H1 (cell line): ENCODE measurements around the gene UGT1A10. TPM values are rescaled to one million over a fixed set of nuclear protein-coding genes. Genes with fewer than 3 reads are reported as not detected.

Experiments used
- CTCF ChIA-PET: fragments of 300-600 bp; sonication (Branson Sonifier 250); formaldehyde crosslinking; loops from one replicate; lab custom pipeline; 2021; ENCODE audit not compliant: partially characterized antibody; lab: Charles Lee
- POLR2A ChIA-PET: fragments of 300-600 bp; sonication (Branson Sonifier 250); formaldehyde crosslinking; loops from one replicate; lab custom pipeline; 2021; ENCODE audit warnings: inconsistent platforms; ENCODE audit not compliant: partially characterized antibody; lab: Charles Lee
- DNase-seq, 2 experiments: peaks; one replicate each; pipeline versions ENCODE4 v3.0.0 to v3.0.0-alpha.2; 2010 to 2022; ENCODE audit warnings: low spot score in 2 of 2, low read depth in 1 of 2, mixed read lengths in 1 of 2
- FAIRE-seq: peaks from 2 replicates; lab custom pipeline; 2011; peaks lifted over from hg19 to GRCh38; lab: Jason Lieb, UNC
- H2AFZ ChIP-seq: 2 replicates; pipeline ENCODE4 v1.8.1; 2012; ENCODE audit warnings: low read length, inconsistent platforms
- H2AK5ac ChIP-seq: 2 replicates; pipeline ENCODE4 v1.6.1; 2013; ENCODE audit warnings: low read depth, low read length
- H2BK120ac ChIP-seq: replicated peaks from 2 replicates; pipeline ENCODE3; 2013; ENCODE audit warnings: low read depth, low read length, inconsistent platforms
- H2BK12ac ChIP-seq: 2 replicates; pipeline ENCODE4 v1.6.1; 2013; ENCODE audit warnings: low read depth, low read length
- H2BK15ac ChIP-seq: 2 replicates; pipeline ENCODE4 v1.6.1; 2013; ENCODE audit warnings: low read length
- H2BK20ac ChIP-seq: 2 replicates; pipeline ENCODE4 v1.6.1; 2013; ENCODE audit warnings: low read length
- H2BK5ac ChIP-seq: 2 replicates; pipeline ENCODE4 v1.6.1; 2013; ENCODE audit warnings: low read depth, low read length
- H3K14ac ChIP-seq: 2 replicates; pipeline ENCODE4 v1.6.1; 2013; ENCODE audit warnings: inconsistent platforms; ENCODE audit not compliant: insufficient read length
- H3K18ac ChIP-seq: 2 replicates; pipeline ENCODE4 v1.6.1; 2013; ENCODE audit warnings: low read length; ENCODE audit errors: extremely low read depth
- H3K23ac ChIP-seq: 2 replicates; pipeline ENCODE4 v1.6.1; 2013; ENCODE audit warnings: inconsistent platforms; ENCODE audit not compliant: insufficient read length
- H3K23me2 ChIP-seq: 2 replicates; pipeline ENCODE4 v1.6.1; 2013; ENCODE audit warnings: low read depth, low read length
- H3K27ac ChIP-seq: 2 replicates; pipeline ENCODE4 v1.6.1; 2011; ENCODE audit warnings: low read depth, low read length, inconsistent platforms
- H3K27me3 ChIP-seq, 4 experiments: replicated peaks in 1 of 4; 1 replicate in 1 of 4; 2 replicates in 3 of 4; pipeline versions ENCODE4 v1.6.1 to v1.8.1; 2011 to 2013; ENCODE audit warnings: low read length in 3 of 4, mild to moderate bottlenecking in 3 of 4, inconsistent platforms in 2 of 4, mixed read lengths in 2 of 4, moderate library complexity in 1 of 4; ENCODE audit not compliant: control insufficient read depth in 3 of 4, insufficient read depth in 3 of 4; ENCODE audit errors: extremely low read depth in 1 of 4
- H3K36me3 ChIP-seq, 4 experiments: 2 replicates each; pipeline versions ENCODE4 v1.6.1 to v1.8.1; 2011 to 2013; ENCODE audit warnings: mild to moderate bottlenecking in 4 of 4, low read length in 3 of 4, moderate library complexity in 2 of 4, control low read depth in 1 of 4, inconsistent platforms in 1 of 4; ENCODE audit not compliant: insufficient read depth in 4 of 4, control insufficient read depth in 2 of 4
- H3K4ac ChIP-seq: replicated peaks from 2 replicates; pipeline ENCODE3; 2013; ENCODE audit warnings: low read length, low read depth, mixed read lengths, inconsistent platforms; ENCODE audit not compliant: insufficient read length
- H3K4me1 ChIP-seq, 4 experiments: replicated peaks in 1 of 4; 1 replicate in 1 of 4; 2 replicates in 3 of 4; pipeline versions ENCODE4 v1.6.1 to v1.8.1; 2011 to 2013; ENCODE audit warnings: low read length in 3 of 4, inconsistent platforms in 2 of 4, mixed read lengths in 1 of 4; ENCODE audit not compliant: insufficient read depth in 4 of 4, control insufficient read depth in 3 of 4
- H3K4me2 ChIP-seq, 2 experiments: 2 replicates each; pipeline versions ENCODE4 v1.6.1 to v1.8.1; 2011 to 2013; ENCODE audit warnings: low read depth in 2 of 2, low read length in 2 of 2, control low read depth in 1 of 2, inconsistent platforms in 1 of 2, mild to moderate bottlenecking in 1 of 2; ENCODE audit not compliant: insufficient read depth in 1 of 2
- H3K4me3 ChIP-seq, 4 experiments: fragments of 200-600, 300-600 bp in 1 of 4; sonication (generic), shearing (Covaris generic), sonication (Bioruptor Twin) in 1 of 4; 2 replicates each; pipeline versions ENCODE4 v1.5.1 to v1.8.1; 2011 to 2016; ENCODE audit warnings: low read length in 4 of 4, low read depth in 3 of 4, control low read depth in 2 of 4, inconsistent platforms in 2 of 4, mild to moderate bottlenecking in 2 of 4, mixed read lengths in 1 of 4, moderate library complexity in 1 of 4; ENCODE audit not compliant: insufficient read depth in 2 of 4; ENCODE audit errors: extremely low read depth in 1 of 4
- H3K56ac ChIP-seq: replicated peaks from 2 replicates; pipeline ENCODE3; 2013; ENCODE audit warnings: low read depth, mild to moderate bottlenecking, mixed read lengths, low read length, inconsistent platforms; ENCODE audit not compliant: insufficient read length
- H3K79me1 ChIP-seq: 2 replicates; pipeline ENCODE4 v1.6.1; 2013; ENCODE audit warnings: low read depth, low read length, control low read depth
- H3K79me2 ChIP-seq, 2 experiments: 2 replicates each; pipeline versions ENCODE4 v1.6.1 to v1.8.1; 2012 to 2013; ENCODE audit warnings: low read length in 2 of 2, mild to moderate bottlenecking in 2 of 2, inconsistent platforms in 1 of 2; ENCODE audit not compliant: insufficient read depth in 2 of 2, control insufficient read depth in 1 of 2
- H3K9ac ChIP-seq, 4 experiments: replicated peaks in 1 of 4; 1 replicate in 1 of 4; 2 replicates in 3 of 4; pipeline versions ENCODE4 v1.6.1 to v1.8.1; 2011 to 2013; ENCODE audit warnings: low read depth in 3 of 4, low read length in 3 of 4, control low read depth in 2 of 4, mild to moderate bottlenecking in 2 of 4, moderate library complexity in 2 of 4, inconsistent platforms in 1 of 4; ENCODE audit errors: extremely low read depth in 1 of 4
- H3K9me3 ChIP-seq, 2 experiments: 2 replicates each; pipeline versions ENCODE4 v1.6.1 to v1.8.1; 2012 to 2013; ENCODE audit warnings: mild to moderate bottlenecking in 2 of 2, moderate library complexity in 2 of 2, control low read depth in 1 of 2, inconsistent platforms in 1 of 2, low read depth in 1 of 2, low read length in 1 of 2, mixed read lengths in 1 of 2; ENCODE audit not compliant: insufficient read depth in 2 of 2
- H4K20me1 ChIP-seq, 2 experiments: replicated peaks in 1 of 2; 2 replicates each; pipeline versions ENCODE3 to v1.8.1; 2011 to 2013; ENCODE audit warnings: inconsistent platforms in 2 of 2, low read length in 2 of 2, mild to moderate bottlenecking in 1 of 2; ENCODE audit not compliant: insufficient read depth in 2 of 2, control insufficient read depth in 1 of 2
- H4K5ac ChIP-seq: 2 replicates; pipeline ENCODE4 v1.6.1; 2013; ENCODE audit warnings: low read length, low read depth, mixed read lengths, inconsistent platforms; ENCODE audit not compliant: insufficient read length
- H4K8ac ChIP-seq: 2 replicates; pipeline ENCODE4 v1.8.0; 2013; ENCODE audit warnings: mild to moderate bottlenecking, moderate library complexity, low read length, inconsistent platforms; ENCODE audit not compliant: insufficient read depth; ENCODE audit errors: extremely low read depth
- H4K91ac ChIP-seq: replicated peaks from 2 replicates; pipeline ENCODE3; 2013; ENCODE audit warnings: low read length, mixed read lengths, inconsistent platforms; ENCODE audit not compliant: insufficient read length
- CBX5 ChIP-seq: fragments of 300-800, 300-1000 bp; sonication (generic); IDR thresholded peaks from 2 replicates; pipeline ENCODE4 v1.7.1; 2016; ENCODE audit warnings: antibody characterized with exemption, low read length, low read depth
- CHD2 ChIP-seq: IDR thresholded peaks from 2 replicates; pipeline ENCODE4 v1.6.1; 2012; ENCODE audit warnings: low read length, improper control_type of control experiment
- EP300 ChIP-seq, 2 experiments: IDR thresholded peaks; 1 replicate in 1 of 2; 2 replicates in 1 of 2; pipeline ENCODE4 v1.6.1; 2011 to 2012; ENCODE audit warnings: low read depth in 2 of 2, low read length in 2 of 2, mild to moderate bottlenecking in 2 of 2, borderline replicate concordance in 1 of 2, inconsistent platforms in 1 of 2, moderate library complexity in 1 of 2
- KDM4A ChIP-seq: IDR thresholded peaks from one replicate; pipeline ENCODE4 v1.7.1; 2012; ENCODE audit warnings: low read depth, mild to moderate bottlenecking, moderate library complexity, low read length, inconsistent platforms; ENCODE audit not compliant: severe bottlenecking
- POU5F1 ChIP-seq: IDR thresholded peaks from 2 replicates; pipeline ENCODE4 v1.6.1; 2011; ENCODE audit warnings: low read depth, mild to moderate bottlenecking, low read length, moderate library complexity
- RAD21 ChIP-seq, 2 experiments: IDR thresholded peaks in 1 of 2; conservative IDR thresholded peaks in 1 of 2; 2 replicates each; pipeline ENCODE4 v1.6.1; 2011; ENCODE audit warnings: low read depth in 2 of 2, low read length in 2 of 2, improper control_type of control experiment in 1 of 2, inconsistent platforms in 1 of 2, mild to moderate bottlenecking in 1 of 2, moderate library complexity in 1 of 2
- SIX5 ChIP-seq: IDR thresholded peaks from 2 replicates; pipeline ENCODE4 v1.6.1; 2011; ENCODE audit warnings: mild to moderate bottlenecking, low read depth, low read length
- TAF1 ChIP-seq: IDR thresholded peaks from 2 replicates; pipeline ENCODE4 v1.6.1; 2011; ENCODE audit warnings: mild to moderate bottlenecking, low read depth, low read length
- TEAD4 ChIP-seq: IDR thresholded peaks from 2 replicates; pipeline ENCODE4 v1.6.1; 2012; ENCODE audit warnings: low read depth, low read length, inconsistent platforms, mixed read lengths
- WGBS, 2 experiments: shearing (Covaris generic) in 1 of 2; methylation state at CpG; one replicate each; pipeline versions ENCODE4 v1.1.6 to v1.1.7; 2013 to 2015; ENCODE audit warnings: low lambda C conversion rate in 2 of 2, mixed read lengths in 2 of 2, inconsistent platforms in 1 of 2, low coverage in 1 of 2, missing lambda C conversion rate in 1 of 2; ENCODE audit not compliant: insufficient replicate concordance in 2 of 2, insufficient coverage in 1 of 2, insufficient read length in 1 of 2; ENCODE audit errors: extremely low coverage in 1 of 2, missing lambda C conversion rate in 1 of 2; 5-methylcytosine and 5-hydroxymethylcytosine counted together
- polyA plus RNA-seq, 7 experiments: library from polyadenylated mRNA; depleted of rRNA in 3 of 7; stranded (reverse) in 5 of 7; unstranded in 2 of 7; fragments of >200 nt in 5 of 7; fragments of 200-250 nt in 2 of 7; gene quantifications; 1 replicate in 5 of 7; 2 replicates in 1 of 7; 4 replicates in 1 of 7; pipeline versions ENCODE4 v1.2.1 to v1.2.3, GENCODE V29; 2011 to 2013; ENCODE audit warnings: missing spikeins in 2 of 7, mixed read lengths in 2 of 7
- total RNA-seq: library from RNA; stranded (reverse); fragmentation: NEBNext Ultra II Directional; extraction: Animal tissue kit (Norgen Biotek cat#: 25700); gene quantifications from 2 replicates; pipeline ENCODE4 v1.2.1, GENCODE V29; 2021
- TF ChIP-seq, protein P1 (sequence below), 3 experiments: IDR thresholded peaks; 1 replicate in 2 of 3; 2 replicates in 1 of 3; pipeline versions ENCODE4 v1.5.1 to v1.6.1; 2011; ENCODE audit warnings: low read length in 3 of 3, mild to moderate bottlenecking in 3 of 3, inconsistent platforms in 2 of 3, low read depth in 1 of 3, moderate library complexity in 1 of 3; ENCODE audit not compliant: insufficient read depth in 1 of 3; ENCODE audit errors: control extremely low read depth in 1 of 3

UGT1A10 gene
- total and polyA plus RNA-seq, 2 of the 8 experiments (the other 6 are each of a cell fraction or from before 2014, with no cell fraction given): not detected

DNA sequence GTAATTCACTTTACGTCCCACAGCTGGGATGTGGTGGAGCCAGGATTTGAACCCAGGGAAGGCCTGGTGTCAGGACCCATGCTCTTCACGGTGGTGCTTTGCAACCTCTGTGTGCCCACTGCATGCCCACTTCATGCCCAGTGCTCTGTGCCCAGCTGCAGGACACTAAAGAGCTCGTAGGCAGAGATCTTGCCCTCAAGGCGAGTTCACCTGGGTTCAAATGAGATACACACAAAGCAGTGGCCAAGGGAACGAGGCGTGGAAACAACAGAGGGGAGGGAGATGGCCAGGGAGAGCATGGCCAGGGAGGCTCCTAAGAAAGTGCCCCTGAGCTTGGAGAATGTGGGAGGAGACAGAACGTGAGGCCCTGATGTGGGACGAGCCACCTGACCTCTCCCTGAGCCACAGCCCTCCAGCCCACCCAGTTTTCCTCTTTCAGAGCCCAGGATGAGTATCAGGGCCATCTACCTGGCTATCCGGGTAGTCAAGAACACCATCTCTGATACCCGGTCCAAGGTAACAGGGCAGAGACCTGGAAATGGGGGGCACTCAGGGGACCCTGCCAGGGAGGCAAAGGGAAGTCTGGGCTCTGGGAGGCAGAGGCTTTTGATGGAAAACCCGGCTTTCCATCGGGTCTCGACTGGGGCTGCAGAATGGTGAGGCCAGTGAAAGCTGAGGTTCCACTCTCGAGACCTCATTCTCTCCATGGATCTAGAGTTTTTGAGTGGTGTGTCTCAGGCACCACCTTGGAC is 162.3 kb downstream of the UGT1A10 start:
- no peak overlapping the region for H3K18ac ChIP-seq
- no peaks in the 10 kb centered on the region for H4K20me1 ChIP-seq
- H2AK5ac ChIP-seq: no peak overlapping the region
- H2BK12ac ChIP-seq: 0 out of 2 replicates have a peak overlapping the region, but pooled peaks have one; percentile 27
- H4K91ac ChIP-seq: no peak overlapping the region
- no peaks in the 10 kb centered on the region for H3K79me2 ChIP-seq
- H3K4ac ChIP-seq: no peak overlapping the region
- H2BK5ac ChIP-seq: no peak overlapping the region
- no peak overlapping the region for H3K56ac ChIP-seq
- H4K5ac ChIP-seq: no peak overlapping the region
- DNase-seq (peak in 1 of 2 experiments; percentile 19), FAIRE-seq (no peak)
- H3K9ac ChIP-seq: no peak overlapping the region
- no peaks in the 10 kb centered on the region for H3K23me2 ChIP-seq
- H2BK15ac ChIP-seq: no peak overlapping the region
- H2AFZ ChIP-seq: no peak overlapping the region
- H2BK120ac ChIP-seq: no peak overlapping the region
- H3K14ac ChIP-seq: no peak overlapping the region
- no peak overlapping the region for H3K23ac ChIP-seq
- CTCF ChIA-PET: no interaction called here
- H3K36me3 ChIP-seq: no peaks in the 10 kb centered on the region
- no peak overlapping the region for H4K8ac ChIP-seq
- H3K27ac ChIP-seq: no peak overlapping the region
- H3K4me1 ChIP-seq: no peaks in the 10 kb centered on the region
- 83% methylated on average over 13 of the region's 14 CpGs; no CpG with 5 or more reads in 1 of the 2 experiments for WGBS, 2 experiments
- H3K79me1 ChIP-seq: no peaks in the 10 kb centered on the region
- peaks cover 0 to 3% of the 10 kb centered on the region in 2 experiments; a peak in 2 of 4 replicates for H3K9me3 ChIP-seq
- no peak overlapping the region for H2BK20ac ChIP-seq
- no peak overlapping the region for H3K4me3 ChIP-seq
- POLR2A ChIA-PET: interaction anchor here (0.7 kb wide), 1 partner anchor 426 kb away, joined by 3 read pairs; no protein-coding TSS in a partner anchor
- no peaks in the 10 kb centered on the region for H3K27me3 ChIP-seq
- no peak overlapping the region for H3K4me2 ChIP-seq
- TF ChIP-seq POU5F1 (no peak), CBX5 (no peak), TAF1 (no peak), SIX5 (no peak), TEAD4 (no peak), CHD2 (no peak), EP300 (IDR thresholded peaks at IDR 0.05; ENCODE audit: borderline replicate concordance in 1 of 2, low read depth in 2 of 2, low read length in 2 of 2) (no peak), RAD21 (IDR thresholded peaks at IDR 0.05 in 1 of 2, conservative IDR thresholded peaks at IDR 0.05 in 1 of 2; ENCODE audit: low read depth in 2 of 2, low read length in 2 of 2) (no peak), KDM4A (no peak)
- TF ChIP-seq, protein P1, sequence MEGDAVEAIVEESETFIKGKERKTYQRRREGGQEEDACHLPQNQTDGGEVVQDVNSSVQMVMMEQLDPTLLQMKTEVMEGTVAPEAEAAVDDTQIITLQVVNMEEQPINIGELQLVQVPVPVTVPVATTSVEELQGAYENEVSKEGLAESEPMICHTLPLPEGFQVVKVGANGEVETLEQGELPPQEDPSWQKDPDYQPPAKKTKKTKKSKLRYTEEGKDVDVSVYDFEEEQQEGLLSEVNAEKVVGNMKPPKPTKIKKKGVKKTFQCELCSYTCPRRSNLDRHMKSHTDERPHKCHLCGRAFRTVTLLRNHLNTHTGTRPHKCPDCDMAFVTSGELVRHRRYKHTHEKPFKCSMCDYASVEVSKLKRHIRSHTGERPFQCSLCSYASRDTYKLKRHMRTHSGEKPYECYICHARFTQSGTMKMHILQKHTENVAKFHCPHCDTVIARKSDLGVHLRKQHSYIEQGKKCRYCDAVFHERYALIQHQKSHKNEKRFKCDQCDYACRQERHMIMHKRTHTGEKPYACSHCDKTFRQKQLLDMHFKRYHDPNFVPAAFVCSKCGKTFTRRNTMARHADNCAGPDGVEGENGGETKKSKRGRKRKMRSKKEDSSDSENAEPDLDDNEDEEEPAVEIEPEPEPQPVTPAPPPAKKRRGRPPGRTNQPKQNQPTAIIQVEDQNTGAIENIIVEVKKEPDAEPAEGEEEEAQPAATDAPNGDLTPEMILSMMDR (IDR thresholded peaks at IDR 0.05; ENCODE audit: control extremely low read depth in 1 of 3, insufficient read depth in 1 of 3, low read depth in 1 of 3, low read length in 3 of 3): no peak
